Effector CD8-positive, alpha-beta T cell (primary cell): ENCODE data around the gene HTT.
"Not testable (repeated sequence)": the region's sequence is repeated elsewhere in the genome, so short reads cannot be mapped to it uniquely, and the experiment has no call there.

Experiments
- DNase-seq: peaks from one replicate; lab custom pipeline; 2025; lab: John Stamatoyannopoulos, UW

HTT gene

DNA sequence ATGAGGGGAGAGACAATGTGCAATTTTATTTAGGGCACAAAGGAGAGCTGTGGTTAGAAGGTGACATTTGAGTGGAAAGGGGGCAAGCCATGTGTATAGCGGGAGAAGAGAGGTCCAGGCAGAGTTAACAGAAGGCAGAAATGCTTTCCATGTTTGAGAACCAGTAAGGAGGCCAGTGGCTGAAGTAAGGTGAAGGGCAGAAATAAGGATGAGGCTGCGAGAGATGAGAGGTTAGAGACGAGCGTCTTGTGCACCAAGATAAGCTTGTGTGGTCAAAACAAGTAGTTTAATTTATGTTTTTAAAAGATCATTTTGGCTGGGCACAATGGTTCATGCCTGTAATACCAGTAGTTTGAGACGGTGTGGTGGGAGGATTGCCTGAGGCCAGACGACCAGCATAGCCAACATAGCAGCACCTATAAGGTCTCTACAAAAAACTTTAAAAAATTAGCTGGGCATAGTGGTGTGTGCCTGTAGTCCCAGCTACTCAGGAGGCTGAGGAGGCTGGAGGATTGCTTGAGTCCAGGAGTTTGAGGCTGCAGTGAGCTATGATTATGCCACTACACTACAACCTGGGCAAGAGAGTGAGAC, 8.5 kb downstream of the HTT start:
- DNase-seq: no peak

DNA sequence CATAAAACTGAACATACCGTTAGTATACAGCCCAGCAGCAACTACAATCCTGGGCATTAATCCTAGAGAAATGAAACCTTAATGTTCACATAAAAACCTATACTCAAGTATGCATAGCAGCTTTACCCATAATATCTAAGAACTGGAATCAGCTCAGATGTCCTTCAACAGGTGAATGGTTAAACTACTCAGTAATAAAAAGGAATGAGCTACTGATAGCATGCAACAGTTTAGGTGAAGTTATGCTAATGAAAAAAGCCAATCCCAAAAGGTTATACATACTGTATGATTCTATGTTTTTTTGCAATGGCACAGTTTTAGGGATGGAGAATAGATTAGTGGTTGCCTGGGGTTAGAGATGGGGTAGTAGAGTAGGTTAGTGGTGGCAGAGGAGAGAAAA, 9.3 kb downstream of the HTT start:
- no peak for DNase-seq

DNA sequence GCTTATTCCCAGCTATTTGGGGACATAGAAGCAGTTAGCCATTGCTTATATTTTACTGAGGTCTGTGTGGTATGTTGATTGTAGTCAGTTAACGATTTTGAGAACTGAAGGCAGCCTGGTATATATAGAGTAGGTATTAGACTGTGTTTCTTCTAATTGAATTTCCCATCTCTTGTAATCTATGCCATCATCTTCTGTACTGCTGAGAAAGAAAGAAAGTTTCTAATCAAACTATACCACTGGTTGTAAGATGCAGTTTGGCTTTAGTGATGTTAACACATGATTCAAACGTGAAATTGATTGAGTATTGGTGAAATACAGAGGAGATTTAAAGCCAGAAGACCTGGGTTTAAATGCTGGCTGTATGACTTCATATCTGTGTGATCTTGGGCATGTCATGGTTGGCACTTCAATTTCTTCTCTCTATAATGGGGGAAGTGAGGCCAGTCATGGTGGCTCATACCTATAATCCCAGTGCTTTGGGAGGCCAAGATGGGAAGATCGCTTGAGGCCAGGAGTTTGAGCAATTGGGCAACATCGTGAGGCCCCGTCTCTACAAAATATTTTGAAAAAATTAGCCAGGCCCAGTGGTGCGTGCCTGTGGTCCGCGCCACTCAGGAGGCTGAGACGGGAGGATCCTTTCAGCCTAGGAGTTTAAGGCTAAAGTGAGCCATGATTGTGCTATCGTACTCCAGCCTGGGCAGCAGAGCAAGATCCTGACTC, 11.6 kb downstream of the HTT start:
- no peak for DNase-seq

DNA sequence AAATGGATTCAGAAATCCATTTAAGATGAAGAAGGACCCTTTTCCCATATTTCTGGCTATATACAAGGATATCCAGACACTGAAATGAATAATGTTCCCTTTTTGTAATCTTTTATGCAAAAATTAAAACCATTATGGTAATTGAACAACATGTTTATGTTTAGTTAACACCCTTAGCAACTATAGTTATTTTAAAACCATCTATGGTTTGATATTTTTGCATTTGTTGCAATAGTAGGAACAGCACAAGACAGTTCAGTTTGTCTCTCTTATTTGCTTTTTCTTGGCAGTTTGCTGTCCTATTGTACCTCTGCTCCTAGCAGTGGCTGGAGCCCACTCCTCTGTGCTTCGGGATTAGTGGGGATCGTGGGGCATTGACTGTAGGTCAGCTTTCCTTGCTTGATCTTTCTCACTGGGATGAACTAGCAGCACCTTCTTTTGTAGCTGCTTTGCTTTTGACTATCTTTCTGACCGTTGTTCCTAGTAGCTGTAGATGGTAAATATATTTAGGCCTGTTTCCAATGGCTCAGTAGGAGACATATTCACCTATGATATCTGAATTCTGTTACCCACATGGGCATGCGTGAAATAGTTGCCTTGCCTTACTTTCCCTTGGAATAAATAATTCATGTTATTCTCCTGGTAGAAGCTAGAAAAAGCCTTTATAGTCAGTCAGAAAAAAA, 12.8 kb downstream of the HTT start:
- no peak for DNase-seq

- no peak for DNase-seq
Observed at GRCh38 chr4:3091464-3091863, 17.0 kb downstream of the HTT start.

DNA sequence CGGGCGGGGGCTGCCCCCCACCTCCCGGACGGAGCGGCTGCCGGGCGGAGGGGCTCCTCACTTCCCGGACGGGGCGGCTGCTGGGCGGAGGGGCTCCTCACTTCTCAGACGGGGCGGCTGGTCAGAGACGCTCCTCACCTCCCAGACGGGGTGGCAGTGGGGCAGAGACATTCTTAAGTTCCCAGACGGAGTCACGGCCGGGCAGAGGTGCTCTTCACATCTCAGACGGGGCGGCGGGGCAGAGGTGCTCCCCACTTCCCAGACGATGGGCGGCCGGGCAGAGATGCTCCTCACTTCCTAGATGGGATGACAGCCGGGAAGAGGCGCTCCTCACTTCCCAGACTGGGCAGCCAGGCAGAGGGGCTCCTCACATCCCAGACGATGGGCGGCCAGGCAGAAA, 20.2 kb downstream of the HTT start:
- DNase-seq: not testable (repeated sequence)

DNA sequence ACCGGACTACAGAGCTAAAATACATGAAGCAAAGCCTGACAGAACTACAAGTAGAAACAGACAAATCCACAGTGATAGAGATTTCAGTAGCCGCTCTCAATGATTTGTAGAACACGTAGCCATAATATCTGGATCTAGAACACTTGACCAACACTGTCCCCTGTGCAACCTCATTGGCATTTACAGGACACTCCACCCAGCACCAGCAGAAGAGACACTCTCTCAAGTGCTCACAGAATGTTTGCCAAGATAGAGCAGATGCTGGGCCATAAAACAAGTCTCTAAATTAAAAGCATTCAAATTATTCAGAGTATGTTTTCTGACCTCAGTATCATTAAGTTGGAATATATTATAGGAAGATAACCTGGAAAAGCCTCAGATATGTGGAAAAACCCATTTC, 21.7 kb downstream of the HTT start:
- no peak for DNase-seq

DNA sequence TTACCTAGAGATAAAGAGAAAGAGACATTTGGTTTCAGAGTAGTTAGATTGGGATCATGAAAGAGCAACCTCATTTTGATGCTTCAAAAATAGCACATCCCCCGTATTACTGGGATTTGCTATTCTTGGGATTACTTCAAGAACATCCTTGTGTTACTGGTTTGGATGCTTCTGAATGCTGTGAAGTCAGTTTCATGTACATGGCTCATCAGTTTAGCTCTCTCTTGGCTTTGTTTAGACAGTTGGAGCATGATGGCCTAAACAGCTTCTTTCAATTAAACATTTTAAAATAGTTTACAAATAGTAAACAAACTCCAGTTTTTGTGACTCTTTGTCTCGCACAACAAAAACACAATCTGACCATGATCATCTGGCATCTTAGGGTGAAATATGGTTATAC, 23.9 kb downstream of the HTT start:
- DNase-seq: no peak

DNA sequence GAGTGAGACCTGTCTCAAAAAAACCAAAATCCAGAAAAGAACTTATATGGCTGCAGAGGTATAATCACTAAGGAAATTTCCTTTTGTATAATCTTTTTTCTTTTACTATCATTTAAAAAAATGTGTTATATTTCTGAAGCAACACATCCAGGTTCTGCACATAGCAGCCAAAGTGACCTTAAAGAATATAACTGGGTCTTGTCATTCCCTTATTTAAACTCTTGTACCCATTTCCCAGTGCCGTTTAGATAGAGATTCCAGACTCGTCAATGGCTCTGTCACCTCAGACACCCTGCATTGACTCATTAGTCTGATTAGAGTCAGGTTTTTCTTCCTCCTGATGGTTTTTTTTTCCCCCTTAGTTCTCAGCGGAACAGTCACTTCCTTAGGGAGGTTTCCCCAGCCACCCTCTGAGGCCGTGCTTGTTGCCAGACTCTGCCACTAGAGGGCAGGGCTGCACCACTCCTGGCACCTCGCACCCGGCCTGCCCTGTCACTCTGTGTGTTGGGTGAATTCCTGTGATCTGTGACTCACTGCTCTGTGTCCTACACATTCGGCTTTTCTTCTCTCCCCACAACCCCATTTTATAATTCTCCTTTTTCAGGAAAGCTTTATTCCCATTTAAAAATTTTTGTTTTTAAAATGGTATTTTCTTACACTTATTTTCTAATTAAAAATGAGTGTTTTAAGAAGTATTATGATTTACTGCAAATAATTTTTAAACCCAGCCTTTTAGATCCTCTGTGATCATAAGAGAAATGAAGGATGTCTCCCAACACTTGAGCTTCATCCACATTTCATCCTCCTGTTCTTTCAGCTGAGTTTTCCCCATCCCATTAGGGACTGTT, 32.1 kb downstream of the HTT start:
- peak; percentile 71 for DNase-seq

DNA sequence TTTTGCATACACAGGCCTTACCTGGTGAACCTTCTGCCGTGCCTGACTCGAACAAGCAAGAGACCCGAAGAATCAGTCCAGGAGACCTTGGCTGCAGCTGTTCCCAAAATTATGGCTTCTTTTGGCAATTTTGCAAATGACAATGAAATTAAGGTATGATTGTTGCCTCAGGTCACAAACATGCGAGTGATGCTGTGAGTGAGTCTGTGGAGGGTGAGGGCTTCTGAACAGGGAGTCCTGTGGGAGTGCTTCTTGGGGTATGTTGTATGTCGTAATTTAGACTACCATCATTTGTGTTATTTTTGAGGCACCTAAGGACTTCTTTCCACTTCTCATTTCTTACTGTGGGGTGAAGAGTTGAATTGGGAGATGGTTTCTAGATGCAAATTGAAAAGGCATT, 32.8 kb downstream of the HTT start:
- DNase-seq: no peak

- DNase-seq: no peak
Observed at GRCh38 chr4:3107691-3108121, 33.2 kb downstream of the HTT start.

DNA sequence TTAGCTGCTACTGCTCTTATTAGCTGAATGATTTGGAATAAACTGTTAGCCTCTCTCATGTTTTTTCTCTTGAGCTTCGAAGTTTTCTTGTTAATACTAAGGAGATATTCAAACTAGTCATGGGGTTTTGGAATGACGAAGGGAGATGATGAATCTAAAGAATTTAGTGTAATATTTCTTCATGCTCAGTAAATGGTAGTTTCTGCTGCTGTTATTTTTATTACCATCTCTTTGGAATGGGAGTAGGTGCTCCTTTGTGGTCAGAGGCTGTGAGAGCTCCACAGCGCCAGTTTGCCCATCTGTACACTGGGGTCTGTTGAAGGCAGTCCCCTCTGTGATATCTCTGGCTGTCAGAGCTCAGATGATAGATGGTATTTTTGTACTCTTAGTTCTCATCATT, 33.7 kb downstream of the HTT start:
- no peak for DNase-seq

DNA sequence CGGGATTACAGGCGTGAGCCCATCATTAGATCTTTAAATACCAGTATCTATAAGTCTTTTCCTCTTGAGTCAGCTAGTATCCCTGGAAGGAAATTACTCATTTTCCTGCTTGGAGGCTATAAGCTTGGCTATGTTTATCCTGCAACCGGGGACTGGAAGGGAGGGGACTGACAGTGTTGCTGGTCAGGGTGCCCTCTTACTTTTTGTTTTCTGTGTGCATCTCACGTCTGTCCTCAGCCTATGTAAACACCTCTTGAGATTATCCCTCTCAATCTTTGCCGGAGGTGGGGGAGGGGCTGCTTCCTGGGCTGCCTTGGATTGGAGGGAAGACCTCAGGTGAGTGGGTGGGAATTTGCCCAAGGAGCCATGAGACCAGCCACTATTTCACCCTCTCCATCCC, 37.0 kb downstream of the HTT start:
- no peak for DNase-seq

GRCh38 chr4:3112201-3112600, 37.7 kb downstream of the HTT start:
- no peak for DNase-seq

DNA sequence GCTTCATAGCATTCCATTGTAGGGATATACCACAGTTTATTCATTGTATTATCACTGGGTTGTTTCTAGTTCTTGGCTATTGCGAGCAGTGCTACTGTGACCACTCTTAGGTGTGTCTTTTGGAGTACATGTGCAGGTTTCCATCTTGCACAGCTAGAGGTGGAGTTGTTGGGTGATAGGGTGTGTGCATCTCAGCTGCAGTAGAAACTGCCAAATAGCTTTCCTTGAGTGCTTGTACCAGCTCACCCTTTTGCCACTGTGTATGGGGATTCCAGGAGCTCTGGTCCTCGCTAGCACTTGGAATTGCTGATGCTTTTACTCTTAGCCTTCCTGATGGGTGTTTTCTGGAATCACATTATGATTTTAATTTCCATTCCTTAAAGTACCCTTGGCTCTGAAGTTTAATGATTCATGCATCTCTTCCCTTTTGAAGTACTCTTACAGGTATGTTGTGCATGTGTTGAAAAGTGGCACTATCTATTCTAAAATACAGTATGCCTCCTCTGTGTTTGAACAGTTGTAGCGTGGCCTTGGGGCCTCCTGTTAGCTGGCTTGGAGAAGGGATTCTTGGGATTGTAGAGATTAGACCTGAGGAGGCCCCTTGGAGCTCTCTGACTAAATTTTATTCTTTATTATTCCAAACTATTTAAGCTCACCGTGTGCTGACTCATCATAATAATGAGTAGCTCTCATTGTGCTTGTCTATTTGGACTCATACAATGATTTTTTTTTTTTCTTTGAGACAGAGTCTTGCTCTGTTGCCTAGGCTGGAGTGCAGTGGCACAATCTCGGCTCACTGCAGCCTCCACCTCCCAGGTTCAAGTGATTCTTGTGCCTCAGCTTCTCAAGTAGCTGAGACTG, 38.4 kb downstream of the HTT start:
- no peak for DNase-seq

DNA sequence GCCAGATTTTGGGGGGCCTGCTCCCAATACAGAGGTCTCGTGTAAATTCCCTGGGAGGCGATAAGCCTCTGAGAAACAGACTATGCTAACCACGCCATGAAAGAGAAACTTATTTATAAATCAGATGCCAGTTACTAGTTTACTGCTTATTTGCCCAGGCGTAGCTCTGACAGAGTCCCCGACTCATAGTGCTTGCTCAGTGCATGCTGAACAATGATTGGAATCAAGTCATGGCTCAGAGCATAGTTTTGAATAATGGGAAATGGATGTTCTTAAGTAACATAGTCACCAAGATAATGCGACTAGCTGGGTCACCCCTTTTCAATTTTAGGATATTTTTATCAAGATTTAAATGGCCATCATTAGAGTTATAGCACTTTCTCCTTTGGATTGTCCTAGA, 39.9 kb downstream of the HTT start:
- DNase-seq: no peak

DNA sequence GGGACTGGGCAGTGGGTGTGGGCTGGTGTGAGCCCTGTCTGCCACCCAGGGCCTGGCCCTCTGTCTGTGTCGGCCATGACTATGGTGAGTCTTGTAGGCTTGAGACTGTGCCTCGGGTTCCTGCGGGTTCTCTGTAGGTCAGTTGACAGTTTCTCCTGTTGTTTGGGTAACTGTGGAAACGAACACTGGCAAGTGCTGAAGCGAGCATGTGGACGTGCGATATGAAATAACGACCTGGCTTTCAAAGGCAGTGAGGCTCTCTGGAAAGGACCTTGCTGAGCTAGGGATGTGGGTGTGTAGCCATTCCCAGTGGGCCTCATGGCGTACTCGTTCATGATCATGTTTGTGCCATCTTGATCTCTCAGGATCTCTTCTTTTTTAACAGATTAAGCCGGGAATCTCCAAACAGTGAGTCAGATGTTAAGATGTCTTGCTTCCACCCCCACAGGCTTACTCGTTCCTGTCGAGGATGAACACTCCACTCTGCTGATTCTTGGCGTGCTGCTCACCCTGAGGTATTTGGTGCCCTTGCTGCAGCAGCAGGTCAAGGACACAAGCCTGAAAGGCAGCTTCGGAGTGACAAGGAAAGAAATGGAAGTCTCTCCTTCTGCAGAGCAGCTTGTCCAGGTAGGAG, 41.3 kb downstream of the HTT start:
- DNase-seq: no peak

DNA sequence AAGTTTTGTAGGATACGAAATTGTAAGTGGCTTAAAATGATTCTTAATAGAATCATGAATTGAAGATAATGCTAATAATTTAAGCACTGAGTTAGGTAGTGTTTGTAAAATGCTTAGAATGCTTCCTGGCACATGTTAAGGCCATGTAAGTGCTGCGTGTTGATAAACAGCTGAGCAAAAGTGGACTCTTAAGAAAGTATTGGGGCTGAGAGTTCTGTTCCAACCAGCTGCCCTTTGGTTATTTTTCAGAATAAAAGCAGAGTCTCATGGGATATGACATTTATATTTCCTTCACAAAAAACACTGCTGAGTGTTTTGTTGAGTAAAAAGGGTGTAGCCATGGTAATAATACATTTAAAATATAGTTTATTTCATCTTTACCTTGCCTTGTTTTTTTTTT, 42.5 kb downstream of the HTT start:
- no peak for DNase-seq

- DNase-seq: no peak
Observed at GRCh38 chr4:3118312-3118711, 43.8 kb downstream of the HTT start.

DNA sequence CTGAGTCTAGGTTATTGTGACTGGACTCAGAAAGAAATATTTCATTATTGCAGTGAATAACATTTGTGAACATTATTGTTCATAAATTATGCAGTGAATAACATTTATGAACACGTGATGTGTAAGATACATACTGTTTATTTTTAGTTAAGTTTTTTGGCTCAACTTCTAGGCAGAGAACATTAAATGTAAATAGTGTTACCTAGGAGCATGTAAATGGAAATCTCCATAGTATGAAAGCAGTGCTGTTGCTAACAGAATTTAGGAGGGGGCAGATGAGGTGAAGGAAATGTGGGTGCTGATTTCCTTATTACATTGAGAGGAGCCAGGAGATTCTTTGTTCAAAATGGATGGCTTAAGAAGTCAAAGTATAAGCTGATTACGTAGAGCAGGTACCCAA, 45.0 kb downstream of the HTT start:
- DNase-seq: no peak

GRCh38 chr4:3121110-3121509, 46.6 kb downstream of the HTT start:
- no peak for DNase-seq
